Posterior cingulate gyrus (tissue), 11 donors: Measurements from ENCODE around the gene PTRH2.
"Not testable (repeated sequence)": the region's sequence is repeated elsewhere in the genome, so short reads cannot be mapped to it uniquely, and the experiment has no call there.

ENCODE experiments used
- DNase-seq, 10 donors: peaks; one replicate each; pipeline versions ENCODE4 v3.0.0 to v3.0.0-alpha.2; 2020 to 2021; ENCODE audit warnings: mixed read lengths in 3 of 10
- intact Hi-C: fragments of 100-400 bp; cut with DNase I; formaldehyde crosslinking; loops from one replicate; pipeline ENCODE4 v1.15.1; 2023

The PTRH2 gene

DNA sequence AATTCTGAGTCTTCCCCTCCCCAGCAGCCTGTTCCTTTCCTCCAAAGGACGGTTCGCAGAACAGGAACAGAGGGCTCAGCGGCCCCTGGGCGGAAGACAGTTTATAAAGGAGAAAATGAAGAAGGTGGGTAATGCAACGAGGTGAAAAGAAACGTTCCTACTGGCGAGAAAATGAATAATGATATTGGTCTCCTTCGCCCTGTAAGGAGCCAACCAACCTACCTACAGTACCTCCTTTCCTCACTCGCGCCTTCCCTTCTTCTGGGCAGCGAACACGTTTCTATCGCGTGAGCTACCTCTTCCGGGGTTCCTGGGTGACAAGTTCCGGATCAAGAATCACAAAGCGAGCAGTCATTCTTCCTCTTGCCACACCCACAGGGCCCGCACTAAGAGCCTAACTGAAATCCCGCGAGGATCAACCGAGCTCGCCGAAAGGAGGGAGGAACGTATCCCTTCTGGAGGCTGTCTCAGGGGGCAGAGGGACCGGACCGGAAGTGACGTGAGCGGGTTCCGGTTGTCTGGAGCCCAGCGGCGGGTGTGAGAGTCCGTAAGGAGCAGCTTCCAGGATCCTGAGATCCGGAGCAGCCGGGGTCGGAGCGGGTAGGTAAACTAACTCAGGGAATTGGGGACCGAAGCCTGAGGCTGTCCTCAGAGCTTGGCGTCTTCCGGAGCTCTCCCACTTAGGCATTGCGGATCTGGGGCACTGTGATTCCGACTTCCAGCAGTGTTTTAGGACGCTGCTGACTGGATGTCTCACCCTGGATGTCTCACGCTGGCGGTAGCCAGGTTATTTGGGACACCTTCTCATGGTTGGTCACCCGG lies at the start of gene PTRH2, which contains the start of gene VMP1:
TSS of gene PTRH2 (minus strand) at position 282 of the 822 bp plus-strand sequence. CDS start 9,452 bp downstream, outside the sequence.
TSS of gene VMP1 (plus strand) at position 506 of the 822 bp plus-strand sequence. CDS start 23,793 bp downstream, outside the sequence.
- peak; percentile 97 to 100 (median 99) for DNase-seq
- intact Hi-C loops = loop anchor here (2.0 kb wide), 1 partner anchor 89 kb away; the partner anchor contains the start of gene CLTC

DNA sequence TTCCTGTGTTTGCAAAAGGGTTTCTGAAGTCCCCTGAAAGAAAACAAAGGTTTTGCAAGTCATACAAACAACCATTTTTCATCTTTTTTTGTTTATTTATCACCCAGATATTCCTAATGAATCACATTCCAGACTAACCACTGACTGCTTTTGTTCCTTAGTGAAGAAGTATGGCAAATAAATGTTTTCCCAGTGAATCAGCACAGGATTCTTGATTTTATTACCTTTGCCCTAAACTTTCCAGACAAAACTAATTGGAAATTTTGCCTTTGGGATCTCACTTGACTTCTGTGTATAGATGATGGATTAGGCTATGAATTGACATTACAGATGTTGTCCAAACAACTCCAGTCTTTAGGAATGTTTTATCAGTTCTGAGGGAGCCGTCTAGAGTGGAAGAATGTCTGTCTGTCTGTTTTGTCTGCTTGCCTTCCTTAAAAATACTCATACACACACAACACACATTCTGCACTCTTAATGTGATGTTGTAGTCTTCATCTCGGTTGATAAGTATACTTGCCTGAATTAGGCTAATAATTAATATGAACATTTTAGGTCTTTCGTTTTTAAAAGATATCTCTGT lies 49.1 kb upstream of the PTRH2 start:
- no peak for DNase-seq
- intact Hi-C loops = no loop called here

DNA sequence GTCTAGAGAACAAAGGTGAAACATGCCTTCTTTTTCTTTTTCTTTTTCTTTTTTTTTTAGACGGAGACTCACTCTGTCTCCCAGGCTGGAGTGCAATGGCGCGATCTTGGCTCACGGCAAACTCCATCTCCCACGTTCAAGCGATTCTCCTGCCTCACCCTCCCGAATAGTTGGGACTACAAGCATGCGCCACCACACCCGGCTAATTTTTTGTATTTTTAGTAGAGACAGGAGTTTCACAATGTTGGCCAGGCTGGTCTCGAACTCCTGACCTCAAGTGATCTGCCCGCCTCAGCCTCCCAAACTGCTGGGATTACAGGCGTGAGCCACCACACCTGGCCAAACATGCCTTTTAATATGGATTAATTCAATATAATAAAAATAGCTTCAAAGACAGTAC lies 47.8 kb upstream of the PTRH2 start:
- intact Hi-C loops = loop anchor here (2.0 kb wide), 1 partner anchor 104 kb away; no protein-coding TSS in a partner anchor
- not testable (repeated sequence) for DNase-seq

DNA sequence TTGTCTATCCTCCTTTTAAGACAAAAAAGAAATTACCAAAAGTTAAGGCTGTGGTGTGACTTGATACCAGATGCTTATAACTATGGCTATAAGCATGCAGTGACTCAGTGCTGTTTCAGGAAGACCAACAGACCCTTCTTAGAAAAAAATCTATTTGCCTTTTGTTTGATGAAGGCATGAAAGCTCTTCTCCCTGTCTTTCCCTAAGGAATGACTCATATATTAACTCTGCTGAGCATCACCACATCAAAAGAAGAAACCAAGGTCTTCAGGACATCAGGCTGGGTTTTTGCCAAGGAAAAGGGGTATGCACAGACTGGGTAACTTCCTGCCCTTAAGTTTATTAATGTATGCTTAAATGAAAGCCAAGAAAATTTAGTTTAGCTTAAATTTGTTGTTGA lies 47.3 kb upstream of the PTRH2 start:
- DNase-seq = no peak
- intact Hi-C loops = loop anchor here (2.0 to 5.0 kb wide), 2 partner anchors 104 to 283 kb away; no protein-coding TSS in a partner anchor

DNA sequence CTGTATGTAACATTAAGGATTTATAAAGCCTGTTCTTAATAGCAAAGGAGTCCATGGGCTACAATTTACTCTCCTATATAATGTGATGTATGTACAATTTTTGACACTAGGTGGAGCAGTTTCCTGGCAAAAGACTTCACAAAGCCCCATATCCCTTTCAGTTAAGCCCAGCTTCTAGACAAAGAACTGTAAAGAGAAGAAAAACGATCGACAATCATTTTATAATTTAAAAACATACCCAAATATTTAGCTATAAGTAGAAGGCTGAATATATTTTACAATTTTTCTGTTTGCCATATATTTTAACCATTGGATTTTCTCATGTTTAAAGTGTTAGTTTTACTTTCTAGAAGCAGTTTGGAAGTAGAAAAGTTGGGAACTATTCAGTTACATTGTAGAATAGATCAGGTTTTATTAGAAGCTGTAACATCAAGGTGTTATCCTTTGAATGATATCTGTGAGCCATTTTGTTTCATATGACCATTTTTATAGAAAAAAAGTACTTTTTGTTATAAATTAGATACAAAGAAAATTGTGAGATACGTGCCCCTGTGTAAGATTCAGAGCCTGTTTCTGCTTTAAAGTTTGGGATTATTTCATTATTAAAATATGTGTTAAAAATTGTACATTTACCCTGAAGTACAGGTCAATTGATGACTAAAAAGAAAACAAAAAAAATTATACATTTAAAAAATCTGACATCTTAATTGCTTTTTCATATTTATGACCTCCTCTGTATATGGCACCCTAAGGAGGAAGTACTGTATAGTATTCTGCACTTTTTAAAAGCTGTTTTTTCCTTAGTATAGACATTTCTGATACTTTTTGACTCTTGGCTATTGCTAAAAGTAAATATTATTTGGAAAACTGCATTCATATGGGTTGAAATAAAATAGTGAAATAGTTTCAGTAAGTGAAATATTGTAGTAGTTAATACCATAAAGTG lies 46.6 kb upstream of the PTRH2 start:
- no peak for DNase-seq
- intact Hi-C loops = loop anchor here (2.0 to 5.0 kb wide), 2 partner anchors 105 to 284 kb away; no protein-coding TSS in a partner anchor

DNA sequence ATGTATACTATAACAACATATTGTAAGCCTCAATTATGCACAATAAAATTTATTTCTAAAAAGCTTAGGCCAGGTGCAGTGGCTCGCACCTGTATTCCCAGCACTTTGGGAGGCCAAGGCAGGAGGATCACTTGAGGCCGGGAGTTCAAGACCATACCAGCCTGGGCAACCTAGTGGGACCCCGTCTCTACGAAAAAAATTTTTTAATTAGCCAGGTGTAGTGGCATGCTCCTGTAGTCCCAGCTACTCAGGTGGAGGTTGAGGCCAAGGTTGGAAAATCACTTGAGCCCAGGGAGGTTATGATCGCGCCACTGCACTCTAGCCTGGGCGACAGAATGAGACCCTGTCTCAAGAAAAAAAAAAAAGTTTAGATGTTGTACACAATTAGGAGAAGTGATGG lies 45.7 kb upstream of the PTRH2 start:
- no peak for DNase-seq
- intact Hi-C loops = loop anchor here (5.0 kb wide), 1 partner anchor 284 kb away; no protein-coding TSS in a partner anchor

DNA sequence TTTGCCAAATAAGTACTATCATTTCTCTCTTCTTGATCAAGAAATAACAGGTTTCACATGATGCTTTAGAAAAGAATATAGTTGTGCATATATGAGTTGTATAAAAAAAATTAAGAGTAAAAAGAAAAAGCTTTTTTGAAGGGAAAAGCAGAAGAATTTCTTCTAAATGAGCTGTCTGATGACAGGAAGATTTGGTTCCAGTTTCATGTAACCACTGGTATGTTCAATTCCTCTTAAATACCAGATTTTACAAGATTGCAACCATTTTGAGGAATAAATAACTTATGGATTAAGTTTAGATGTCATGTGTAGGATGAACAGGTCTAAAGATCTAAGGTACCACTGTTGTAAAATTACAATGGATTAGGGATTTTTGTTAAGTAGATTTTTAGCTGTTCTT lies 45.2 kb upstream of the PTRH2 start:
- intact Hi-C loops = loop anchor here (5.0 kb wide), 1 partner anchor 285 kb away; no protein-coding TSS in a partner anchor
- no peak for DNase-seq

DNA sequence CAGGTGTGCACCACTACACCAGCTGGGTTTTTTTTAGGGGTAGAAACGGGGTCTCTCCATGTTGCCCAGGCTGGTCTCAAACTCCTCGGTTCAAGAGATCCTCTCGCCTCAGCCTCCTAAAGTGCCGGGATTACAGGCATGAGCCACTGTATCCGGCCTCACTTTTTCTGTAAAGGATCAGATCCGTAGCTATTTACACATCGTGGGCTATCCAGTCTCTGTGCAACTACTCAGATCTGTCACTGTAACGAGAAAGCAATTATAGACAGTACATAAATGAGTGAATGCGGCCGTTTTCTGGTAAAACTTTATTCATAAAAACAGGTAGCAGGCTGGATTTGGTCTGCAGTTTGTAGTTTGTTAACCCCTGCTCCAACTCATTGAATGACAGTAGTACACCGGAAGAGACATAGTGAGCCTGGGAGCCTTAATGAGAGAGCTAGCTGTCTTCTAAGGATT lies 44.8 kb upstream of the PTRH2 start:
- no peak for DNase-seq
- intact Hi-C loops = loop anchor here (5.0 kb wide), 1 partner anchor 285 kb away; no protein-coding TSS in a partner anchor

DNA sequence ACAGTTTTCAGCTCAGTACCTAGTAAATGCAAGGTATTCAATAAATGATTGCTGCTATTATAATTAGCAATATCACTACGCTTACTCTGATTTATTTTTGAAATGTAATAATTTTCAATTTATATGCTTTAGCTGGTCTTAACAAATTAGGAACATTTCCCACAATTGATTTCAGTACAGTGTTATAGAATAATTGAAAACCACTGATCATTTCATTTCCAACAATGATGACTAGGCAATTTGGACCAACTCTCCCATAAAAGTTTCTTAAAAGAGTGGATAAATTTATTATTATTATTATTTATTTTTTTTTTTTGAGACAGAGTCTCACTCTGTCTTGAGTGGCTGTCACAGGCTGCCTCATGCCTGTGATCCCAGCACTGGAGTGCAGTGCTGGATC lies 41.4 kb upstream of the PTRH2 start:
- no peak for DNase-seq
- intact Hi-C loops = no loop called here

DNA sequence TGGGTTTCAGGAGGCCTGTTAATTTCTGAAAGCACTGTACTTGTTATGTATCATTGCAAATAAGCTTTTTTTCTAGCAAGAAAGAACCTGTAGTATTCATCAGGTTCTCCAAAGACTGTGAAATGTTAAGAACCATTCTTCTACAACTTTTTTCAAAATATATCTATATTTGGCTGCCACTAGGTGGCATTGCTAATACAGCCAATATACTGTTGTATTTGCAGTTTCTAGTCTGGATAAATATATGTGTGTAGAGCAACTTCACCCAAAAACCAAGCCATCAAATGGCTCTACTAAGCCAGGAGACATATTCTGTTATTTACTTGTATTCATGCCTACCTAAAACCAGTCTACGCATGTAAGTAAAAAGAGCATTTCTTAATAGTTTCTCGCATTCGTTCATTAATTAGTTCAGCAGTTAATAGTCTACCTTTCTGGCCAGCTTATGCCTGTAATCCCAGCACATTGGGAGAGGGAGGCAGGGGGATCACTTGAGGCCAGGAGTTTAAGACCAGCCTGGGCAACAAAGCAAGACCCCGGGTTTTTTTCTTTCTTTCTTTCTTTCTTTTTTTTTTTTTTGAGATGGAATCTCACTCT lies 39.7 kb upstream of the PTRH2 start:
- DNase-seq = no peak
- intact Hi-C loops = no loop called here

DNA sequence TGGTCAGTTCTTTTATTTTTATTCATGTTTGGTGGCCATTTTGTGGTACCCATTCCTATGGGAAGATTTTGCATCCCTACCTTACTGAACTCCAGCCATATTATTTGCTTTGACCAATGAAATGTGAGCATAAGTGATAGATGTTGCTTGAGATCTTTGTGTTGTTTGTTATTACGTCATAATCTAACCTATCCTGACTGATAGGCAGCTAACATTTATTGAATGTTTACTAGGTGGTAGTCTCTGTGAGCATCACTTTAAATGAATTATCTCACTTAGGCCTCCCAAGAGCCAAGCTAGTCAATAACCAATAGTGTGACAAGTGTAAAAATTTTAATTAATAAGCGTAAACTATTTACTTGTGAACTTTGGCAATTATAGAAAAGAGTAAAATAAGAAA lies 37.8 kb upstream of the PTRH2 start:
- no peak for DNase-seq
- intact Hi-C loops = no loop called here

DNA sequence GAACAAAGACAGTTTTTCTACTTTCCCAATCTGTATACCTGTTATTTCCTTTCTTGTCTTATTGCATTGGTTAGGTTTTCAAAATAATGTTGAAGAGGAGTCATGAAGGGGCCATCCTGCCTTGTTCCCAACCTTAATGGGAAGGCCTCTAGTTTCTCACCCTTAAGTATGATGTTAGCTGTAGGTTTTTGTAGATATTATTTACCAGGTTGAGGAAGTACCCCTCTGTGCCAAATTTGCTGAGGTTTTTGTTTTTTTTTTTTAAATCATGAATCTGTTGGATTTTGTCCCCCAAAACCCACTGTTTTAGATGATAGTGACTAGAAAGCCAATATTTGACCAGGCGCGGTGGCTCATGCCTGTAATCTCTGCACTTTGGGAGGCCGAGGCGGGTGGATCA lies 36.6 kb upstream of the PTRH2 start:
- no peak for DNase-seq
- intact Hi-C loops = no loop called here

DNA sequence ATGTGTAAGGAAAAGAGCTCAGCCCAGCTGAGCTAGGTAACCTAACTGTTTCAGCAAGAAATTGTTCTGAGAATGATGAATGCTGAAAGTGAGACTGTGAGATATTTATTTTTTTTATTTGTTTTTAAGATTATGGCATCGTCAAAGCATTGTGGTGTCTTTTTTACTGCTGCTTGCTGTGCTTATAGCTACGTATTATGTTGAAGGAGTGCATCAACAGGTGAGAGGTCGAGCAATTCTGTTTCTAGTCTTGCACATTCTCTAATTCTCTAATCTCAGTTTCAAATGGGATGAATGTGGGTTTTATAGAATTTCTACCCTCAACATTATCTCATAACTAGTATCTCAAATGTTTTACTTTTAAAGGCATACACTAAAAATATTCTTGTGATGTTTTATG lies 30.1 kb upstream of the PTRH2 start:
- intact Hi-C loops = no loop called here
- no peak for DNase-seq

DNA sequence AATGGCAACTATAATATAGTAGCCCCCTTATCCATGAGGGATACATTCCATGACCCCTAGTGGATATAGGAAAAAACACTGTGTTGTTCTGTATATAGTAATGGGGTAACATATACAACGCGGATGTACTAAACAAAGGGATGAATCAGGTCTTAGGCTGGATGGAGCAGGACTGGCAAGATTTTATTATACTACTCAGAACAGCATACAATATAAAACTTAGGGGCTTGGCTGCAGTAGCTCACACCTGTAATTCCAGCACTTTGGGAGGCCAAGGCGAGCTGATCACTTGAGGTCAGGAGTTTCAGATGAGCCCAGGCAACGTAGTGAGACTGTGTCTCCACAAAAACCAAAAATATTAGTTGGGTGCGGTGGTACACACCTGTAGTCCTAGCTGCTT lies 27.0 kb upstream of the PTRH2 start:
- DNase-seq = no peak
- intact Hi-C loops = no loop called here

DNA sequence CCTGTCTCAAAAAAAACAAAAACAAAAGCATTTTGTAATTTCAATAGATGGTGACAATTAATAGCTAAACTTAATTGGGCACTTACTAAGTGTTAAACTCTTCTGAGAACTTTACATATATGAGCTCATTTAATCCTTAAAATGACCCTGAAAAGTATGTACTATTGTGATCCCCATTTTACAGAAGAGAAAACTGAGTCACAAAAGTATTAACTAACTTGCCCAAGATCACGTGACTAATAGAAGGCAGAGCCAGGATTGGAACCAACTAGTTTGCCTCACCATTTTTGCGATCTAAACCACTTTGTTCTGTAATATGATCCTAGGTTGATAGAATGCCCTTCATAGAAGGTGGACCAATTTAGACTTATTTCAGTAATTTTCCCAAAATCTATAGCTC lies 26.5 kb upstream of the PTRH2 start:
- no peak for DNase-seq
- intact Hi-C loops = no loop called here

DNA sequence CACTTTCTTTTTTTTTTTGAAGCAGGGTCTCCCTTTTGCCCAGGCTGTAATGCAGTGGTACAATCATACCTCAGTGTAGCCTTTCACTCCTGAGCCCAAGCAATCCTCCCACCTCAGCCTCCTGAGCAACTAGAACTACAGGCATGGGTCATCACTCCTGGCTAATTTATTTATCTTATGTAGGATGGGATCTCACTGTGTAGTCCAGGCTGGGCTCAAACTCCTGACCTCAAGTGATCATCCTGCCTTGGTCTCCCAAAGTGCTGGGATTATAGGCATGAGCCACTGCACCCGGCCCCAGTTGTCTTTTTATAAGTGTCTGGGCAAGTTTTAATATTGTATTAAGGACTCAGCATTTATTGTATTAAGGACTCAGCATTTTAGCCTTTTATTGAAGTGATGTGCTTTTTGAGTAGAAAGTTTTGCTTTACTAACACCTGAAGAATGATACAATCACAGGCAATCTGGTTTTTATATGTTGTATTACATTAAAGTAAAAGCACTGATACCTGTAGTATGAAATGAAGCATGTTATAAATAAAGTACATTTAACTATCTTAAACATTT lies 23.1 kb upstream of the PTRH2 start:
- intact Hi-C loops = no loop called here
- no peak for DNase-seq

DNA sequence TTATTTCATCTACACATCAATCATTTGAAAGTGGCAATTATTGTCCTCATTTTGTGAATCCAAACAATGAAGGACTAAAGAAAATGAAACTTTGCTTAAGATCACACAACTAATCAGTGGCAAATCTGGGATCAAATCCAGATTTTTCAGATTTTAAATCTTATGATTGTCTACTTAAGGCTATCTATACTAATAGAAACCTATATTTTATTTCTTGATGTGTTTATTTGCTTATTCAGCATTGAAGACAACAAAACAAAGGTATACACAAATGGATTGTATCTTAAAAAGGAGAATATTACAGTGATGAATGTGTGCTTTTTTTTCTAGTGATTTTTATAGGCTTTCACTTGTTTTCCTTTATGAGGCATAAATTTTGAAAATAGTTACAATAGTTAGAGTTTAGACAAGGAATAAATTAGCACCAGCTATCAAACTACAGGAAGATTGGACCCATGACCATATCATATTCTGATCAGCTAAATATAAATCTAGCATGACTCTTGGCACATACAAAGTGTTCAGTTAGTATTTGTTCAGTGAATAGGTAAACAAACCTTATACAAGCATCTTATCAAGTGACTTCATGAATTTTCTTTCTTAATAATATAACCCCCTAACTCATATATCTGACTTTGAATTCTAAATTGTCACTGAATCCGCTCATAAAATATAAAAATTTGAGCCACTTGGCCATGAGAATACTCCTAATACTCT lies 20.7 kb upstream of the PTRH2 start:
- DNase-seq = no peak
- intact Hi-C loops = no loop called here

DNA sequence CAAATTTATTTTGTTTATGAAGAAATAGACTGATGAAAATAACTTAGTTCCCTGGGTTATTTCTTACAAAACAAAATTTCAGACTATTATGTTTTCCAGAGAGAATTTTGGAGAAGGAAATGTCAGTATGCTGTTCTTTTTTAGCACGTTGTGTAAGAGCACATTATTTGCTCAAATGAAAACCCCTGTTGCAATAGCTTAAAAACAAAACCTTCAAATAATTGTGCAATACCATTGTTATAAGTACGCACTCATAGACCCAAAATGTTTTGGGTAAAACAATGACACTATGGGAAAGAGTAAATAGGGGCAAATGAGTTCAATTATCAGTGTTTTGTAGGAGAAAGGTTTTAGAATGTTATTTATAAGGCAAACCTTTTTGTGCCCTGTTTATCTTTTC lies 18.5 kb upstream of the PTRH2 start:
- DNase-seq = no peak
- intact Hi-C loops = no loop called here

DNA sequence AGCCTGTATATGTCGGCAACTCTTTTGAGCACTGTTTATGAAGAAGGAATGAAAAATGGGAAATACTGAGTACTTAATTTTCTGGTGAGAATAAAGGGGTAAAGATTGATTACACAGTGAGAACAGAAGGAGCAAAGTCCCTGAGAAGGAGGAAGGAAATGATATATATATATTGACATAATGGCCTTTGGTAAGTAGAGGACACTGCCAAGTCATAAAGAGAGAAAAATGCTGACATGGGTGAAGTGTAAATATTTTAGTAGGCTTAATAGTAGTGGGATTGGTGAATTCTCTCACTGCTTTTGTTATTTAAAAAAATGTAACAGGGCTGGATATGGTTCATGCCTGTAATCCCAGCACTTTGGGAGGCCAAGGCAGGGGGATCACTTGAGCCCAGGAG lies 16.4 kb upstream of the PTRH2 start:
- intact Hi-C loops = no loop called here
- no peak for DNase-seq
